Inflammatory macrophage treated with lipopolysaccharide for 4 hours (primary cell): ENCODE data around the gene RNF149.

Experiments
- DNase-seq: peaks from one replicate; pipeline ENCODE4 v3.0.0-alpha.2; 2020

RNF149 gene

GRCh38 chr2:101293544-101293943, 15.0 kb downstream of the RNF149 start:
- DNase-seq, result no peak

GRCh38 chr2:101291973-101292372, 16.5 kb downstream of the RNF149 start:
- no peak for DNase-seq

DNA sequence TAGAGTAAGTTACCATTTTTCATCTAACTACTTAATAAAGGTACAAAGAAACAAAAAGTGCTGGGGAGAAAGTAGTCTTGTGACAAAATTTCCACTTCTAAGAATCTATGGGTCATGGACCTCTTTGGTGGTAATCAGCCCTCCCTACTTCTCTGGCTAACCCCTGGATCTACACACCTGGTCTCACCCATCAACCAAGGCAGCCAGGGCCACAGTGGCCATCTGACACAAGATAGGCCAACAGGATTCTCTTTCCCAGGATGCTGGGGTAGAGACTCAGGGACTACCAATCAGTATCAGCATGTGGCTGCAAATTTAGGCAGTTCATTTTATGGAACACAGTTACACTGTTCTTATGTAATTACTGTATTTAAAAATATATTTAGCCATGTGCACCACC, 17.8 kb downstream of the RNF149 start:
- no peak for DNase-seq

GRCh38 chr2:101287303-101287702, 21.2 kb downstream of the RNF149 start:
- DNase-seq, result no peak

DNA sequence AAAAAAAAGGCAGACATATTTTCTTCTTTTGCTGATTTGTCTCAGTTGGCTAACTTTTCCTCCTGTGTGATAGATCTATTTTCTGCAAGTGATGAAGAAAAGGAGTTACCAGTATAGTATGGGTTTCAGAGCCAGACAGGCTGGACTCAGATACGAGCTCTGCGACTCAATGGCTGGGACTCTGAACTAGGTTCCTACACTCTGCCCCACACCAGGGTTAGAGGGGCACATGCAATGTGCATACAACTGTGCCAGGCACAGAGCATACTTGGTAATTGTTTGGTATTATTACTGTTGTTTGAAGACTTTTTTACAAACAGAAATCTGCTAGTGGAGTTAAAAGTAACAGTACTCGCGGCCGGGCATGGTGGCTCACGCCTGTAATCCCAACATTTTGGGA, 21.8 kb downstream of the RNF149 start:
- DNase-seq, result no peak

DNA sequence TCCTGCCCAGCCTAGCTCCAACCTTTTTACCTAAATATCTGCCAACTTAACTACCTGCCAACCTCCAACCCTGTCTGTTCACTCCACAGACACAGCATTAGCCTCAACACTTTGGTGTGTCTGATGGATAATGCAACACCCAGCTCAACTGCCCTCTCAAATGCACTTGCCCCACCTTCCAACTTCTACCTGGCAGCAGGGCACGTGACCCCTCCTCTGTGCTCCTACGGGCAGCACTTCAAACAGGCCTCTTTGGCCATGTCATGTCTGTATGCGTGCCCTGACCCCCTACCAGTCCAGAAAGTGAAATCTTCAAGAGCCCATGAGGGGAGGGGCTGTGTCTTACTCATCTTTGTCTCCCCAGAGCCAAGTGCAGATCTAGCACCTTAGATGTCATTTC, 25.5 kb downstream of the RNF149 start:
- no peak for DNase-seq

GRCh38 chr2:101281482-101281881, 27.0 kb downstream of the RNF149 start:
- DNase-seq, result no peak

- no peak for DNase-seq
Observed at GRCh38 chr2:101278925-101279324, 29.6 kb downstream of the RNF149 start.

DNA sequence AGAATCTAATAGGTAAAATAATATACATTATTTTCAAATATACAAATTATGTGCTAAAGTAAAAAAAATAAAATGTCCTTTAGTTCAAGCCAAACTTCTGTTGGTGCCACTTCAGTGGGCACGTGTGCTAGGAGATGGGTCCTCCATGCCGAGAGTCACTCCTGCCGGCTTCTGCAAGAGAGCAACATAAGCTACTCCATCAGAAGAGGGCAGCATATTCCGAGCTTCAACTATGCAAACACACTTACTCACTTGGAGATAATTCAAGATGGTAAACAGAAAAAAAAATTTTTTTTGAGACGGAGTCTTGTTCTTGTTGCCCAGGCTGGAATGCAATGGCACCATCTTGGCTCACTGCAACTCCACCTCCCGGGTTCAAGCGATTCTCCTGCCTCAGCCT, 31.4 kb downstream of the RNF149 start:
- no peak for DNase-seq

DNA sequence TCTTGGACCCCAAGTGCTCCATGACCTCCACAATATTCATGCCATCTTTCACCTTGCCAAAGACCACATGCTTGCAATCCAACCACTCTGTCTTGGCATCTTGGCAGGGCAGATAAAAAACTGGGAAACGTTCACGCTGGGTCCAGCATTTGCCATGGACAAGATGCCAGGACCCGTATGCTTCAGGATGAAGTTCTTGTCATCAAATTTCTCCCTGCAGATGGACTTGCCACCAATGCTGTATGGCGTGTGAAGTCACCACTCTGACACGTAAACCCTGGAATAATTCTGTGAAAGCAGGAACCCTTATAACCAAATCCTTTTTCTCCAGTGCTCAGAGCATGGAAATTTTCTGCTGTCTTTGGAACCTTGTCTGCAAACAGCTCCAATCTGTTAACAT, 34.4 kb downstream of the RNF149 start:
- no peak for DNase-seq

- DNase-seq, result no peak
Observed at GRCh38 chr2:101273056-101273455, 35.4 kb downstream of the RNF149 start.

- DNase-seq, result no peak
Observed at GRCh38 chr2:101272045-101272784, 36.3 kb downstream of the RNF149 start.

DNA sequence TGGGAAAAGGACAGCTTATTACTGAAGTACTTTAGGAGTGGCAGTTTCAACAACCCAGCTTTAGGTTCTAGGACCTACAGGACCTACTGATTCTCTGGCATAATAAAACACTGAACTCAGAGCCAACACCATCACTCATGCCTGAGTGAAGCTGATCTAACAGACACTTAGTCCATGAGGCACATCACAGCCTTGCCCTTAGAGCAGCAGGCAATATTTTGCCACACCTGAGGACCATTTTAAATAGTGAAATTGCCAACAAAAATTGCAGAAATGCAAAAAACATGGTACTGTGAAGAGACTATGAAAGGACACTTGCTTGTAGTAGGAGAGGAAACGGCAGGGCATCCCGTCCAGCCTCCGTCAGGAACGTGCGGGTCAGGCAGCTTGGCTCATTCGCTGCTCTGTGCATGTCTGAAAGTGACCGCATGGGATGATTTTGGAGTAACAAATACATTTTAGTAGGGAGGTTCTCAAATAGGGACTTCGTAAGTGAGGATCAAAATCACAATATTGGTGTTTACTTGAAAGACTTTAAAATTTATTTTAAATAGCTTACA, 37.7 kb downstream of the RNF149 start:
- DNase-seq, result no peak

DNA sequence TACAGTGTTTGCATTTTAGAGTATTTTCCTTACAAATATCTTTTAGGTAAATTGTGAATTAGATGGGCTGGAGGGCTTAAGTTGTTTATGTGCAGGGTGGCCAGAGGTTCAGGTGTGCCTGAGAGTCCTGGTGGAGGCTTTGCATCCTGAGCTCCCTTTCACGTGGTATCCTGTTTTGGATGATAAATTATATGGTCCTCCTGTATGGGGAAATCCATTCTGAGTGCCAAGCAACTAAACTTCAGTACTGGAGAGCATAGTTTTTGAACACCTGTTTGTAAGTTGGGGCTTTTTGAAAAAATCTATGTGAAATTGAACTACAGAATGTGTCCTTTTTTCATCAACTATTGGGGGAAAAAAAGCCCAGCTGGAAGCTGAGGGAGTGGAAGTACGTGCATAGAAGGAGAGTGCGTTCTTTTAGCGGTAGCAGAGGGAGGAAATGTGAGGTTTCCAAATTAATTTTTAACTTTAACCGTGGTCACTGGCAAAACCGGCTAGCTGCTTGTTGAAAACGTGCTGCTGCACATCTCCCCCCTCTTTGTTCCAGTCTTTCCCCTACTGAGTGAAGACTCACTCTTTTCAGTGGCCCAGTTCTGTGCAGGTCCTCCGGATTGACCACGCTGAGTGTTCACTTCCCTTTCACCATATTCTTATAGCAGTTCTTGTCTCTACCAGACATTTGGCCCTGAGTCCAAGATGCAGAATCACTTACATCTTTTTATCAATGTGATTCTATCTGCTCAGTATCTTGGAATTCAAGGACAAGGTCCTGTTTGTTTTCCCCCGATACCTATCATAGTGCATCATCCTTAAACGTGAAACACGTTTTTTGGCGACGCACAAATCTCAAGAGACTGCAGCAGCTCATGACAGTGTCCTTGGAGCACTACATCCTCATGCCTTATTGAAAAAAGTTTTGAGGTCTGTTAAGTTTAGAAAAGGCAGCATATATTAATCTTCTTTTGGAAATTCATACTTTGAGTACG, 40.5 kb downstream of the RNF149 start:
- no peak for DNase-seq

DNA sequence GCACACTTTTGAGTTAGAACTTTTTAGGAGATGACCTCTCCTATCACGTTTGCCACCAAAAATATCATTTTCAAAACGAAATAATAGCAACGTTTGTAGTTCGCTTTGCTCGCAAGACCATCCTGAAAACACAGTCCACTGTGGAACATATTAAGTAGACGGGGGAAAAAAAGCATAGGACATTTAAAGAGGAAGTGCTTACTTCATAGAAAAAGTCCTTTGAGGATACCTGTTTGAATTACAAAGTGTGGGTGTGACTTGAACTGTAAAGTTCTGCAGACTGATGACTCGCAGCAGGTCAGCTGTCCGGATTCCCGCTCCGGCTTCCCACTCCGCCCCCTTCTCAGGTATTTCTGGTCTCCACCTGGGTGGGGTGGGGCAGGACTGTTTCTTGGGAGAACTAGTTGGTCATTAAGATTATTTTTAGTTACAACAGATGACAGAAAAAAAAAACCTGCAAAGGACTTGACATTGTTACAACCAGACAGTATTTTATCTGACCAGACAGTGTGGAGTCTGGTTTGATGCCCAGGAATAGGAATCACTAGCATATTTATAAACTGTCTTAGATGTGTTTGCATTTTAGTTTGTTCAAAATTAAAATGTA, 42.5 kb downstream of the RNF149 start:
- no peak for DNase-seq

DNA sequence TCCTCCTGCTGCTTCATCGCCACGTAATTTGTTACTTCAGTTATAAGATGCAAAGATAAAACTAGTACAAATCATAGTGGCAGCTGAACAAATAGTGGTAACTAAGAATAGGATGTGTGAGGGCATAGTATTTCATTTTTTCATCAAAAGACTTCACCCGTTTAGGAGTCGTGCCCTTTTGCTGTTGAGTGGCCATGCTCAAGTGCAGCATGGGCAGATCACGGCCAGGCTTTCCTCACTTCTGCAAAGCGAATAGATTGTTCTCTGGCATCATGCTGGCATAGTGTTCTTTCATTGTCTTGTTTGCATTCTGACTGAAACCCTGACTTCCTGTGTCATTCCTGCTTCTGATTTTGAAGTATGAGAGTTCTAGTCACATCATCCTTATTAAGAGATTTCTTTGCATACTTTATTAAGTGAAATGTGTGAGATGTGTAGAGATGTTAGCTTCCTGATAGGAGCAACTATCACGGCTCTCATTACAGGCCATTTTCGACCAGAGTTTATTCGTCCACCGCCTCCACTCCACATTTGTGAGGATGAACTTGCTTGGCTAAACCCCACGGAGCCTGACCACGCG, 44.1 kb downstream of the RNF149 start:
- DNase-seq, result no peak

DNA sequence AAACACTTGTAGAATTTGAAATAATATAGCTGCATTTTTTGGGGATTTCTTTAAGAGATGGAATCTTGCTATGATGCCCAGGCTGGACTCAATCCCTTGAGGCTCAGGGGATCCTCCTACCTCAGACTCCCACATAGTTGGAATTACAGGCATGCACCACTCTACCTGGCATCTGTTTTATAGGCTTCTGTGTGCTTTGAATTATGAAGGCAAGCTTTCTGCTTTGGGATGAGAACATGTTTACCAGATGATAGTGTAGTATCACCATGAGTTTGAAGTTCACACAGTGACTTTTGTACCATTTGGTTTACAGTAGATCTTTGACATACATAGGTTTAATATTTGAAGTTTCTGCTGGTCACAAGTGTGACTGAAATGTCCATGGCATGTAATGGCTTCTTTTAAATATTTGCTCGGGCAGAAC, 45.1 kb downstream of the RNF149 start:
- no peak for DNase-seq

GRCh38 chr2:101262142-101262541, 46.4 kb downstream of the RNF149 start:
- no peak for DNase-seq

GRCh38 chr2:101258804-101259203, 49.7 kb downstream of the RNF149 start:
- DNase-seq, result no peak

- no peak for DNase-seq
Observed at GRCh38 chr2:101256316-101256715, 52.2 kb downstream of the RNF149 start.

- no peak for DNase-seq
Observed at GRCh38 chr2:101255501-101255900, 53.0 kb downstream of the RNF149 start.

DNA sequence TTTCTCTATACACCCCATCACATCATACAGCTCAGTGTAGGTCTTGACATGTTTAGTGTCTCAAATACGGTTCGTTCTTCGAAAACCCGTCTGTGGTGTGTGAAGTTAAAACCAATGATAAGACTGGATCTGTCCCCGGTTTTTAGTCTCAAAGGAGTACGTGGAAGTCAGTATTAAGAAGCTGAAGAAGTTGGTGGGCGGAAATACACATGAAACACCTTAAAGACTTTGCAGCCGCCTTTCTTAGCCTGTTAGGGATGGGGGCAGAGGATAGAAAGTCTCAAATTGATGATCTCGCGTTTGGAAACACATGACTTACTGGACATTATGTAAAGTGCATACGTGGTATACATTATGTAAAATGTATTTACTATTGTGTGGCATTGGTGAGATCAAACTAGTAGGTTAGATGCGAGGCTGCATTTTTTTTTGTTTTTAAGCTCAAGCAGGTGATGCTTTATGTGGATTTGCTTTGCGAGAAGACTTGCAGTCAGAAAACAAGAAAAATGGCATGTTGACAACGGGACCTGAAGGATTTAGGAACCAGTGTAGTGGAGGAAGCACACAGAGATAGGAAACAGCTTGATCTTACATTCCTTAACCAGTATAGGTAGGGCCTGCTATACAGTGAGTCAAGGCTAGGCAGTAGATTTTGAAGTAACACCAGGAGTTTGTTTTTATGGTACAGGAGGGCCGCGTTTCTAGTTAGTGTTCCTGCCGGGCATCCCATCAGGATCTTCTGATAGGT, 54.6 kb downstream of the RNF149 start:
- peak; percentile 41 for DNase-seq
